Common myeloid progenitor, CD34-positive (primary cell): ENCODE results near the gene FYB1.

Source experiments
- CTCF ChIA-PET: fragments of 350-600 bp; sonication (Branson Sonifier 250); formaldehyde crosslinking; loops from one replicate; lab custom pipeline; 2021; ENCODE audit warnings: antibody characterized with exemption; lab: Charles Lee
- POLR2A ChIA-PET: fragments of 350-600 bp; sonication (Branson Sonifier 250); formaldehyde crosslinking; loops from one replicate; lab custom pipeline; 2021; ENCODE audit warnings: antibody characterized with exemption; lab: Charles Lee
- DNase-seq, 3 donors: peaks; one replicate each; pipeline versions ENCODE4 v3.0.0 to v3.0.0-alpha.2; 2013
- H3K27ac ChIP-seq, 2 experiments: 1 replicate in 1 of 2; 2 replicates in 1 of 2; pipeline ENCODE4 v1.7.0; 2013; ENCODE audit warnings: inconsistent platforms in 2 of 2, low read length in 2 of 2, mild to moderate bottlenecking in 2 of 2, low read depth in 1 of 2, moderate library complexity in 1 of 2; ENCODE audit not compliant: severe bottlenecking in 2 of 2, insufficient read depth in 1 of 2, poor library complexity in 1 of 2
- H3K27me3 ChIP-seq, 5 experiments: replicated peaks in 2 of 5; 1 replicate in 3 of 5; 2 replicates in 2 of 5; pipeline versions ENCODE4 v1.6.1 to v1.7.0; 2013; ENCODE audit warnings: low read length in 4 of 5, mild to moderate bottlenecking in 2 of 5, moderate library complexity in 2 of 5, inconsistent platforms in 1 of 5; ENCODE audit not compliant: insufficient read depth in 5 of 5, control insufficient read depth in 4 of 5
- H3K36me3 ChIP-seq, 4 experiments: 1 replicate in 2 of 4; 2 replicates in 2 of 4; pipeline versions ENCODE4 v1.6.1 to v1.7.0; 2013; ENCODE audit warnings: low read length in 3 of 4, control low read depth in 1 of 4, mild to moderate bottlenecking in 1 of 4; ENCODE audit not compliant: control insufficient read depth in 4 of 4, insufficient read depth in 4 of 4
- H3K4me1 ChIP-seq, 4 experiments: 1 replicate in 3 of 4; 2 replicates in 1 of 4; pipeline versions ENCODE4 v1.6.1 to v1.7.1; 2013; ENCODE audit warnings: low read length in 3 of 4, mild to moderate bottlenecking in 3 of 4, control low read depth in 1 of 4, inconsistent platforms in 1 of 4, moderate library complexity in 1 of 4; ENCODE audit not compliant: control insufficient read depth in 4 of 4, insufficient read depth in 4 of 4; ENCODE audit errors: control extremely low read depth in 1 of 4
- H3K4me3 ChIP-seq, 7 experiments: 1 replicate in 4 of 7; 2 replicates in 3 of 7; pipeline versions ENCODE4 v1.5.1 to v1.7.0; 2013; ENCODE audit warnings: mild to moderate bottlenecking in 7 of 7, low read length in 6 of 7, moderate library complexity in 6 of 7, inconsistent platforms in 2 of 7, low read depth in 2 of 7, control low read depth in 1 of 7; ENCODE audit not compliant: insufficient read depth in 4 of 7, control insufficient read depth in 1 of 7; ENCODE audit errors: extremely low read depth in 1 of 7
- H3K9me3 ChIP-seq, 5 experiments: 1 replicate in 4 of 5; 2 replicates in 1 of 5; pipeline versions ENCODE4 v1.6.1 to v1.7.1; 2013; ENCODE audit warnings: low read length in 4 of 5, mild to moderate bottlenecking in 2 of 5, inconsistent platforms in 1 of 5, low read depth in 1 of 5, moderate library complexity in 1 of 5; ENCODE audit not compliant: control insufficient read depth in 4 of 5, insufficient read depth in 2 of 5; ENCODE audit errors: control extremely low read depth in 1 of 5
- WGBS: methylation state at CpG from one replicate; pipeline ENCODE4 v1.1.5; 2013; ENCODE audit not compliant: insufficient coverage; 5-methylcytosine and 5-hydroxymethylcytosine counted together

FYB1 gene

DNA sequence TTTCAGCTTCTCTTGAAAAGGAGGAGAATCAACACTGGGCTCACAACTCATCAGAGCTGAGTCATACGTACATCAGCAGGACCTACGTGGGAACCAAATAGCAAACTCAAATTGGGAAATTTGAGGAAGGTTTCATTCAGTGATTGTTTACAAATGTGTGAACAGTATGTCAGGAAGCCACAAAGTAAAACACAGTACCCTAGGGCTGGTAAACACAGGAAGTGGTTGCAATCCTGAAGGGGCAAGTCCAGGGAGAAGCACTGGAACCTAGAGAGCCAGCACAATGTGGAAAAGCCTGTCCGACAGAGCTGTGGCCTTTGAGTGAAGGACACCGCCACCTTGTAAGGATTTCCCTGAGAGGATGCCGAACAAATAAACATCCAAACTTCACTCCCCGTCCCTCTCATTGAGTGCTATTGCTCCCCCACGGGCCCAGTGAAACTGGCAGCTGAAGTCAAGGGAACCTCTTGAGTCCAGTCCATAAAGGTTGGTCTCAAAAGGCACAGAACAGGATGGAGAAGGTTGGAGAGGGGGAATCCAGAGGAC lies 118.4 kb downstream of the FYB1 start:
- DNase-seq: no peak
- WGBS: 54% methylated on average over 2 of the region's 7 CpGs
- Histone ChIP-seq H3K27me3 (no peaks in the 10 kb centered on the region), H3K4me1 (peaks cover 0 to 7% (median 2%) of the 10 kb centered on the region in 4 experiments), H3K4me3 (no peak overlapping the region), H3K9me3 (no peaks in the 10 kb centered on the region), H3K36me3 (peaks cover 0 to 2% (median 0%) of the 10 kb centered on the region in 4 experiments), H3K27ac (peak overlapping the region in 1 of 2 experiments; percentile 12)
- POLR2A ChIA-PET: no interaction called here
- CTCF ChIA-PET: interaction anchor here (1.6 kb wide), 1 partner anchor 20 kb away, joined by 5 read pairs; no protein-coding TSS in a partner anchor

- H3K4me3 ChIP-seq: no peak overlapping the region
- ChIA-PET CTCF (interaction anchor here (1.5 to 1.6 kb wide), 2 partner anchors 8 to 20 kb away, joined by 4 to 5 read pairs; no protein-coding TSS in a partner anchor), POLR2A (no interaction called here)
- no peak overlapping the region for H3K27ac ChIP-seq
- no peak for DNase-seq
- peaks cover 0 to 7% (median 2%) of the 10 kb centered on the region in 4 experiments for H3K4me1 ChIP-seq
- H3K36me3 ChIP-seq: peaks cover 0 to 2% (median 0%) of the 10 kb centered on the region in 4 experiments
- no peaks in the 10 kb centered on the region for H3K9me3 ChIP-seq
- WGBS: 95% methylated on average over 3 of the region's 6 CpGs
- H3K27me3 ChIP-seq: no peaks in the 10 kb centered on the region
Measured at GRCh38 chr5:39100301-39100850, 119.0 kb downstream of the FYB1 start.

- no peak overlapping the region for H3K27ac ChIP-seq
- no peaks in the 10 kb centered on the region for H3K9me3 ChIP-seq
- ChIA-PET POLR2A (no interaction called here), CTCF (interaction anchor here (1.2 to 1.6 kb wide), 3 partner anchors 8 to 57 kb away, joined by 3 to 5 read pairs (median 4); no protein-coding TSS in a partner anchor)
- peaks cover 0 to 7% (median 2%) of the 10 kb centered on the region in 4 experiments for H3K4me1 ChIP-seq
- H3K27me3 ChIP-seq: no peaks in the 10 kb centered on the region
- peaks cover 0 to 2% (median 0%) of the 10 kb centered on the region in 4 experiments for H3K36me3 ChIP-seq
- no peak overlapping the region for H3K4me3 ChIP-seq
- DNase-seq: no peak
Measured at GRCh38 chr5:39099831-39100230, 119.5 kb downstream of the FYB1 start.

- Histone ChIP-seq H3K36me3 (no peaks in the 10 kb centered on the region), H3K4me3 (no peak overlapping the region), H3K4me1 (peaks cover 0 to 3% (median 0%) of the 10 kb centered on the region in 4 experiments), H3K27ac (no peak overlapping the region), H3K9me3 (peaks cover 0 to 4% (median 0%) of the 10 kb centered on the region in 5 experiments), H3K27me3 (no peaks in the 10 kb centered on the region)
- no CpG with 5 or more reads among the region's 1 CpG for WGBS
- POLR2A ChIA-PET: no interaction called here
- DNase-seq: no peak
- CTCF ChIA-PET: interaction anchor here (1.5 to 4.4 kb wide), 2 partner anchors 13 kb away, joined by 5 to 25 read pairs; no protein-coding TSS in a partner anchor
Measured at GRCh38 chr5:39093352-39093751, 126.0 kb downstream of the FYB1 start.

GRCh38 chr5:39092581-39093351 lies 126.6 kb downstream of the FYB1 start:
- no peak for DNase-seq
- no peaks in the 10 kb centered on the region for H3K27me3 ChIP-seq
- ChIA-PET POLR2A (no interaction called here), CTCF (interaction anchor here (4.4 kb wide), 1 partner anchor 12 kb away, joined by 25 read pairs; no protein-coding TSS in a partner anchor)
- H3K4me3 ChIP-seq: no peak overlapping the region
- H3K27ac ChIP-seq: no peak overlapping the region
- H3K9me3 ChIP-seq: peaks cover 0 to 4% (median 0%) of the 10 kb centered on the region in 5 experiments
- whole genome bisulfite sequencing: 91% methylated on average over 3 of the region's 4 CpGs
- H3K4me1 ChIP-seq: peaks cover 0 to 3% (median 0%) of the 10 kb centered on the region in 4 experiments
- H3K36me3 ChIP-seq: no peaks in the 10 kb centered on the region

DNA sequence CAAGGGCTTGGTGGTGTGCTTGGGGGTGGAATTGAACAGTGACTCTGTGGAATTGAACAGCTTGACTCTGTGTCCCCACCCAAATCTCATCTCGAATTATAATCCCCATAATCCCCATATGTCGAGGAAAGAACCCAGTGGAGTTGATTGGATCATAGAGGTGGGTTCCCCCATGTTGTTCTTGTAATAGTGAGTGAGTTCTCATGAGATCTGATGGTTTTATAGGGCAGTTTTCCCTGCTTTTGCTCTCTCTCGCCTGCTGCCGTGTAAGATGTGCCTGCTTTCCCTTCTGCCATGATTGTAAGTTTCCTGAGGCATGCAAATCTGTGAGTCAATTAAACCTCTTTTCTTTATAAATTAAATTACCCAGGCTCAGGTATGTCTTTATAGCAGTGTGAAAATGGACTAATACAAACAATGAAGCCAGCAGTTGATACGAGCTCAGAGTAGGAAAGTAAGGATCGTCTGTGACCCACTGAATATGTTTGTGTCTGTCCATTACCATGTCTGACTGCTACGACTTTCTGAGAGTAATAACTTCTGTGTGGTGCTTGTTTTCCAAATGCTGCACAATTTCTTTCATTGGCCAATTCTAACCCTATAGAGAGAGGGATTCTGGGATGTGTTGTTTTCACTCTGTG lies 127.3 kb downstream of the FYB1 start:
- no peak for DNase-seq
- Histone ChIP-seq H3K27me3 (no peaks in the 10 kb centered on the region), H3K4me3 (no peak overlapping the region), H3K36me3 (no peaks in the 10 kb centered on the region), H3K4me1 (peaks cover 0 to 3% (median 0%) of the 10 kb centered on the region in 4 experiments), H3K9me3 (peaks cover 0 to 4% (median 0%) of the 10 kb centered on the region in 5 experiments), H3K27ac (no peak overlapping the region)
- CTCF ChIA-PET: interaction anchor here (4.4 kb wide), 1 partner anchor 12 kb away, joined by 25 read pairs; no protein-coding TSS in a partner anchor
- POLR2A ChIA-PET: no interaction called here
- 91% methylated on average over 5 of the region's 7 CpGs for WGBS
